ENCODE data around the gene DNM3.

Gene DNM3

GRCh38 chr1:172442404-172442803 is 601.1 kb downstream of the DNM3 start:
- Histone ChIP-seq H3K27me3 (ENCODE audit: low read length) (no peaks in the 10 kb centered on the region), H3K9ac (ENCODE audit: low read length) (no peak overlapping the region), H3K9me2 (replicated peaks; ENCODE audit: insufficient read depth, low read length) (no peaks in the 10 kb centered on the region), H3K27ac (ENCODE audit: low read depth, low read length) (no peak overlapping the region), H3F3A (ENCODE audit: insufficient read depth) (no peaks in the 10 kb centered on the region), H3K9me3 (ENCODE audit: insufficient read depth, low read length) (no peaks in the 10 kb centered on the region), H3K4me2 (ENCODE audit: low read depth, low read length, poor library complexity, severe bottlenecking) (peak overlapping the region; percentile 88), H3K4me3 (ENCODE audit: insufficient read depth, low read length, poor library complexity, severe bottlenecking) (no peak overlapping the region), H3K36me3 (ENCODE audit: low read length) (no peaks in the 10 kb centered on the region), H3K79me2 (ENCODE audit: insufficient read depth, low read length) (peaks cover 16% of the 10 kb centered on the region), H4K20me1 (ENCODE audit: low read depth, low read length) (no peaks in the 10 kb centered on the region), H2AFZ (ENCODE audit: low read depth, low read length, severe bottlenecking) (no peak overlapping the region)
- TF ChIP-seq EZH2phosphoT487 (conservative IDR thresholded peaks at IDR 0.05; ENCODE audit: low read length) (no peak), CTCF (IDR thresholded peaks at IDR 0.05; ENCODE audit: insufficient read depth, low read length, poor library complexity, severe bottlenecking) (no peak)

GRCh38 chr1:172442843-172443565 is 601.7 kb downstream of the DNM3 start:
- Histone ChIP-seq H3K9ac (ENCODE audit: low read length) (peak overlapping the region; percentile 97), H2AFZ (ENCODE audit: low read depth, low read length, severe bottlenecking) (peak overlapping the region; percentile 95), H4K20me1 (ENCODE audit: low read depth, low read length) (no peaks in the 10 kb centered on the region), H3F3A (ENCODE audit: insufficient read depth) (no peaks in the 10 kb centered on the region), H3K27me3 (ENCODE audit: low read length) (no peaks in the 10 kb centered on the region), H3K79me2 (ENCODE audit: insufficient read depth, low read length) (peaks cover 16% of the 10 kb centered on the region), H3K9me3 (ENCODE audit: insufficient read depth, low read length) (no peaks in the 10 kb centered on the region), H3K27ac (ENCODE audit: low read depth, low read length) (peak overlapping the region; percentile 48), H3K4me3 (ENCODE audit: insufficient read depth, low read length, poor library complexity, severe bottlenecking) (peak overlapping the region; percentile 95), H3K4me2 (ENCODE audit: low read depth, low read length, poor library complexity, severe bottlenecking) (peak overlapping the region; percentile 88), H3K36me3 (ENCODE audit: low read length) (no peaks in the 10 kb centered on the region), H3K9me2 (replicated peaks; ENCODE audit: insufficient read depth, low read length) (no peaks in the 10 kb centered on the region)
- TF ChIP-seq EZH2phosphoT487 (conservative IDR thresholded peaks at IDR 0.05; ENCODE audit: low read length) (no peak), CTCF (IDR thresholded peaks at IDR 0.05; ENCODE audit: insufficient read depth, low read length, poor library complexity, severe bottlenecking) (no peak)

GRCh38 chr1:172443666-172444453 is 602.6 kb downstream of the DNM3 start, which contains the start of gene PIGC:
PIGC (minus strand) TSS chr1:172444069; CDS start chr1:172442622, 1,447 bp downstream.
- TF ChIP-seq EZH2phosphoT487 (conservative IDR thresholded peaks at IDR 0.05; ENCODE audit: low read length) (no peak), CTCF (IDR thresholded peaks at IDR 0.05; ENCODE audit: insufficient read depth, low read length, poor library complexity, severe bottlenecking) (peak; percentile 75)
- peaks cover 16% of the 10 kb centered on the region for H3K79me2 ChIP-seq (ENCODE audit: insufficient read depth, low read length)

More at GRCh38 chr1:172443666-172444453, 602.6 kb downstream of the DNM3 start, which contains the start of gene PIGC:
- H3K27ac ChIP-seq (ENCODE audit: low read depth, low read length), result peak within 1 kb of the TSS; percentile 48
- H3F3A ChIP-seq (ENCODE audit: insufficient read depth), result no peaks in the 10 kb centered on the region
- H4K20me1 ChIP-seq (ENCODE audit: low read depth, low read length), result no peaks in the 10 kb centered on the region
- H3K27me3 ChIP-seq (ENCODE audit: low read length), result no peaks in the 10 kb centered on the region
- peak within 1 kb of the TSS; percentile 95 for H2AFZ ChIP-seq (ENCODE audit: low read depth, low read length, severe bottlenecking)
- peak within 1 kb of the TSS; percentile 88 for H3K4me2 ChIP-seq (ENCODE audit: low read depth, low read length, poor library complexity, severe bottlenecking)
- H3K9ac ChIP-seq (ENCODE audit: low read length), result peak within 1 kb of the TSS; percentile 97
- no peaks in the 10 kb centered on the region for H3K9me2 ChIP-seq (replicated peaks; ENCODE audit: insufficient read depth, low read length)
- H3K9me3 ChIP-seq (ENCODE audit: insufficient read depth, low read length), result no peaks in the 10 kb centered on the region
- peak within 1 kb of the TSS; percentile 95 for H3K4me3 ChIP-seq (ENCODE audit: insufficient read depth, low read length, poor library complexity, severe bottlenecking)
- no peaks in the 10 kb centered on the region for H3K36me3 ChIP-seq (ENCODE audit: low read length)
